GM18909 (cell line): Measurements from ENCODE around the gene FAHD1.
"Not testable (repeated sequence)": the region's sequence is repeated elsewhere in the genome, so short reads cannot be mapped to it uniquely, and the experiment has no call there.

Experiments
- ATAC-seq: cut with Tn5 transposase; IDR thresholded peaks from one replicate; pipeline ENCODE4 v1.9.1; 2021; ENCODE audit warnings: mild to moderate bottlenecking; ENCODE audit not compliant: unreplicated experiment, poor library complexity

Gene FAHD1

GRCh38 chr16:1834096-1834495 is 7.1 kb downstream of the FAHD1 start:
- no peak for ATAC-seq

- ATAC-seq, result no peak
Measured at GRCh38 chr16:1839554-1839953, 12.5 kb downstream of the FAHD1 start.

- ATAC-seq, result no peak
Measured at GRCh38 chr16:1845985-1846384, 19.0 kb downstream of the FAHD1 start.

- no peak for ATAC-seq
Measured at GRCh38 chr16:1846416-1846815, 19.4 kb downstream of the FAHD1 start.

- ATAC-seq, result no peak
Measured at GRCh38 chr16:1850981-1851380, 24.0 kb downstream of the FAHD1 start.

- ATAC-seq, result no peak
Measured at GRCh38 chr16:1851793-1852192, 24.8 kb downstream of the FAHD1 start.

GRCh38 chr16:1857433-1858097 is 30.6 kb downstream of the FAHD1 start:
- no peak for ATAC-seq

- no peak for ATAC-seq
Measured at GRCh38 chr16:1858189-1858865, 31.3 kb downstream of the FAHD1 start.

GRCh38 chr16:1859650-1860049 is 32.6 kb downstream of the FAHD1 start:
- ATAC-seq, result no peak

GRCh38 chr16:1861730-1862129 is 34.7 kb downstream of the FAHD1 start:
- no peak for ATAC-seq

- no peak for ATAC-seq
Measured at GRCh38 chr16:1862394-1862793, 35.4 kb downstream of the FAHD1 start.

- ATAC-seq, result no peak
Measured at GRCh38 chr16:1863681-1864460, 36.9 kb downstream of the FAHD1 start.

- ATAC-seq, result no peak
Measured at GRCh38 chr16:1865902-1866690, 39.1 kb downstream of the FAHD1 start.

GRCh38 chr16:1870365-1871082 is 43.5 kb downstream of the FAHD1 start:
- ATAC-seq, result no peak

- ATAC-seq, result no peak
Measured at GRCh38 chr16:1871974-1872635, 45.1 kb downstream of the FAHD1 start, which contains the start of gene MEIOB. Gene MEIOB (minus strand): TSS chr16:1872164. CDS start chr16:1868175, 3,989 bp downstream.

GRCh38 chr16:1874854-1875253 is 47.8 kb downstream of the FAHD1 start:
- no peak for ATAC-seq

GRCh38 chr16:1876066-1876465 is 49.1 kb downstream of the FAHD1 start:
- ATAC-seq, result not testable (repeated sequence)

GRCh38 chr16:1876468-1876867 is 49.5 kb downstream of the FAHD1 start:
- no peak for ATAC-seq

- ATAC-seq, result no peak
Measured at GRCh38 chr16:1877089-1877488, 50.1 kb downstream of the FAHD1 start.
